HUDEP-2 (cell line): Measurements from ENCODE around the gene ECSIT.
"Not testable (repeated sequence)": the region's sequence is repeated elsewhere in the genome, so short reads cannot be mapped to it uniquely, and the experiment has no call there.

Experiments
- DNase-seq, 76 experiments: peaks; one replicate each; lab custom pipeline; 2025; ENCODE audit not compliant: unreplicated experiment in 76 of 76; lab: John Stamatoyannopoulos, UW

The ECSIT gene

GRCh38 chr19:11479898-11480714, 48.8 kb downstream of the ECSIT start:
- no peak for DNase-seq

GRCh38 chr19:11479090-11479897, 49.6 kb downstream of the ECSIT start:
- peak in 49 of 76 experiments; percentile 11 to 69 (median 38) for DNase-seq

GRCh38 chr19:11478167-11479089, 50.5 kb downstream of the ECSIT start:
- DNase-seq, result peak in 37 of 76 experiments; percentile 8 to 62 (median 30)

GRCh38 chr19:11475861-11476260, 53.1 kb downstream of the ECSIT start:
- DNase-seq, result no peak

- DNase-seq, result not testable (repeated sequence)
Observed at GRCh38 chr19:11475343-11475742, 53.6 kb downstream of the ECSIT start.

GRCh38 chr19:11473725-11474124, 55.2 kb downstream of the ECSIT start:
- DNase-seq, result no peak

- not testable (repeated sequence) for DNase-seq
Observed at GRCh38 chr19:11468266-11468845, 60.6 kb downstream of the ECSIT start.

- DNase-seq, result no peak
Observed at GRCh38 chr19:11465600-11465999, 63.3 kb downstream of the ECSIT start.

GRCh38 chr19:11464333-11465265, 64.3 kb downstream of the ECSIT start:
- no peak for DNase-seq

- no peak for DNase-seq
Observed at GRCh38 chr19:11463391-11463790, 65.5 kb downstream of the ECSIT start.

GRCh38 chr19:11461453-11461852, 67.5 kb downstream of the ECSIT start:
- DNase-seq, result no peak

- DNase-seq, result peak in 2 of 76 experiments; percentile 9 to 11
Observed at GRCh38 chr19:11460207-11460606, 68.7 kb downstream of the ECSIT start.

GRCh38 chr19:11458912-11459311, 70.0 kb downstream of the ECSIT start:
- not testable (repeated sequence) for DNase-seq

GRCh38 chr19:11458236-11458900, 70.6 kb downstream of the ECSIT start:
- DNase-seq, result no peak

- DNase-seq, result no peak
Observed at GRCh38 chr19:11457831-11458230, 71.1 kb downstream of the ECSIT start.

- no peak for DNase-seq
Observed at GRCh38 chr19:11457115-11457514, 71.8 kb downstream of the ECSIT start.

- DNase-seq, result no peak
Observed at GRCh38 chr19:11456659-11457058, 72.3 kb downstream of the ECSIT start.
